Natural killer cell (primary cell): ENCODE results near the gene SAMD10. TPM values are rescaled to one million over a fixed set of nuclear protein-coding genes. Genes with fewer than 3 reads are reported as not detected.
"Not testable (repeated sequence)": the region's sequence is repeated elsewhere in the genome, so short reads cannot be mapped to it uniquely, and the experiment has no call there.

ENCODE experiments used
- ATAC-seq, 3 donors: fragments of 150-1000 bp in 2 of 3; fragments of 200-7000 bp in 1 of 3; cut with Tn5 transposase; 1 replicate in 1 of 3; 2 replicates in 2 of 3; pipeline ENCODE4 v1.10.0; 2021; ENCODE audit warnings: mild to moderate bottlenecking in 2 of 3, moderate library complexity in 2 of 3
- DNase-seq, 2 donors: peaks; one replicate each; pipeline versions ENCODE4 v3.0.0 to v3.0.0-alpha.2; 2013 to 2021; ENCODE audit warnings: mixed read lengths in 1 of 2
- H3K27ac ChIP-seq: one replicate; pipeline ENCODE4 v1.5.1; 2013; ENCODE audit warnings: mild to moderate bottlenecking, low read length
- H3K27me3 ChIP-seq: one replicate; pipeline ENCODE4 v1.6.1; 2013; ENCODE audit warnings: low read length; ENCODE audit not compliant: control insufficient read depth, insufficient read depth
- H3K36me3 ChIP-seq: one replicate; pipeline ENCODE4 v1.6.1; 2013; ENCODE audit warnings: low read length; ENCODE audit not compliant: control insufficient read depth, insufficient read depth
- H3K4me1 ChIP-seq: one replicate; pipeline ENCODE4 v1.6.1; 2013; ENCODE audit warnings: low read length; ENCODE audit not compliant: control insufficient read depth, insufficient read depth
- H3K4me3 ChIP-seq: one replicate; pipeline ENCODE4 v1.5.1; 2013; ENCODE audit warnings: low read length
- H3K9me3 ChIP-seq: one replicate; pipeline ENCODE4 v1.6.1; 2013; ENCODE audit warnings: low read length; ENCODE audit not compliant: control insufficient read depth, insufficient read depth
- H3K27ac Mint-ChIP-seq, 2 donors: one replicate each; pipeline ENCODE4 v1.8.0; 2022; ENCODE audit warnings: mild to moderate bottlenecking in 2 of 2, mixed read lengths in 2 of 2, moderate library complexity in 1 of 2
- H3K27me3 Mint-ChIP-seq, 2 donors: one replicate each; pipeline ENCODE4 v1.8.0; 2022; ENCODE audit warnings: low read depth in 2 of 2, mixed read lengths in 2 of 2
- H3K36me3 Mint-ChIP-seq: one replicate; pipeline ENCODE4 v1.8.0; 2022; ENCODE audit warnings: mixed read lengths
- H3K4me1 Mint-ChIP-seq, 2 donors: one replicate each; pipeline ENCODE4 v1.8.0; 2022; ENCODE audit warnings: mixed read lengths in 2 of 2
- H3K4me3 Mint-ChIP-seq: one replicate; pipeline ENCODE4 v1.8.0; 2022; ENCODE audit warnings: mild to moderate bottlenecking, moderate library complexity, mixed read lengths
- H3K9me3 Mint-ChIP-seq, 2 donors: one replicate each; pipeline ENCODE4 v1.8.0; 2022; ENCODE audit warnings: mixed read lengths in 2 of 2
- CTCF ChIP-seq: fragments of 200-600 bp; IDR thresholded peaks from one replicate; pipeline ENCODE4 v1.8.0; 2022; ENCODE audit warnings: antibody characterized with exemption
- WGBS: methylation state at CpG from one replicate; pipeline ENCODE4 v1.1.7; 2013; ENCODE audit warnings: missing lambda C conversion rate; ENCODE audit not compliant: insufficient coverage; 5-methylcytosine and 5-hydroxymethylcytosine counted together
- intact Hi-C: fragments of 100-400 bp; cut with micrococcal nuclease; formaldehyde crosslinking; loops from one replicate; pipeline ENCODE4 v1.14.2; 2022
- total RNA-seq, 4 donors: library from RNA; stranded (reverse); fragments of 120-200 nt in 1 of 4; gene quantifications; one replicate each; pipeline versions ENCODE4 v1.2.3 to v1.2.4, GENCODE V29; 2013 to 2022

Gene SAMD10
- total RNA-seq, 3 donors from 2014 or later (not counting 1 experiment from before 2014, with no cell fraction given): 15.2 to 22.3 (median 17.6) TPM

GRCh38 chr20:63931735-63932134, 47.7 kb downstream of the SAMD10 start:
- no peaks in the 10 kb centered on the region for H3K4me1 ChIP-seq
- no peaks in the 10 kb centered on the region for H3K27me3 ChIP-seq
- H3K27ac ChIP-seq: no peak overlapping the region
- H3K36me3 ChIP-seq: peaks cover 66% of the 10 kb centered on the region
- H3K4me1 Mint-ChIP-seq: peaks cover 0 to 11% of the 10 kb centered on the region in 2 donors
- no peaks in the 10 kb centered on the region for H3K9me3 Mint-ChIP-seq
- H3K36me3 Mint-ChIP-seq: no peaks in the 10 kb centered on the region
- no peak overlapping the region for H3K4me3 ChIP-seq
- TF ChIP-seq CTCF: no peak
- H3K27ac Mint-ChIP-seq: no peak overlapping the region
- no peaks in the 10 kb centered on the region for H3K27me3 Mint-ChIP-seq
- DNase-seq (no peak), ATAC-seq (no peak)
- H3K9me3 ChIP-seq: no peaks in the 10 kb centered on the region
- H3K4me3 Mint-ChIP-seq: no peak overlapping the region
- 97% methylated on average over 19 of the region's 19 CpGs for WGBS
- intact Hi-C loops: no loop called here

GRCh38 chr20:63930971-63931553, 48.4 kb downstream of the SAMD10 start:
- Histone ChIP-seq H3K4me3 (no peak overlapping the region), H3K27ac (no peak overlapping the region), H3K9me3 (no peaks in the 10 kb centered on the region), H3K36me3 (peaks cover 70% of the 10 kb centered on the region), H3K27me3 (no peaks in the 10 kb centered on the region), H3K4me1 (no peaks in the 10 kb centered on the region)
- H3K36me3 Mint-ChIP-seq: no peaks in the 10 kb centered on the region
- H3K4me1 Mint-ChIP-seq: peaks cover 0 to 18% of the 10 kb centered on the region in 2 donors
- no peak overlapping the region for H3K4me3 Mint-ChIP-seq
- no peaks in the 10 kb centered on the region for H3K27me3 Mint-ChIP-seq
- 96% methylated on average over 37 of the region's 37 CpGs for WGBS
- DNase-seq: no peak
- intact Hi-C loops: no loop called here
- TF ChIP-seq CTCF: no peak
- H3K9me3 Mint-ChIP-seq: no peaks in the 10 kb centered on the region
- ATAC-seq: no peak
- H3K27ac Mint-ChIP-seq: no peak overlapping the region

GRCh38 chr20:63929473-63929883, 50.0 kb downstream of the SAMD10 start:
- H3K4me3 ChIP-seq, H3K27ac ChIP-seq, H3K9me3 ChIP-seq, H3K4me1 ChIP-seq, H3K27ac Mint-ChIP-seq, ATAC-seq, H3K27me3 ChIP-seq, H3K36me3 Mint-ChIP-seq, DNase-seq, intact Hi-C loops, H3K9me3 Mint-ChIP-seq, H3K27me3 Mint-ChIP-seq, H3K4me3 Mint-ChIP-seq: not testable (repeated sequence)
- peaks cover 9 to 15% of the 10 kb centered on the region in 2 donors for H3K4me1 Mint-ChIP-seq
- peaks cover 55% of the 10 kb centered on the region for H3K36me3 ChIP-seq
- WGBS: 97% methylated on average over 31 of the region's 31 CpGs

GRCh38 chr20:63929071-63929470, 50.4 kb downstream of the SAMD10 start:
- ATAC-seq (no peak), DNase-seq (no peak)
- Mint-ChIP-seq H3K27ac (no peak overlapping the region), H3K27me3 (no peaks in the 10 kb centered on the region), H3K4me1 (peaks cover 9 to 11% of the 10 kb centered on the region in 2 donors), H3K36me3 (no peaks in the 10 kb centered on the region), H3K4me3 (no peak overlapping the region), H3K9me3 (no peaks in the 10 kb centered on the region)
- Histone ChIP-seq H3K9me3 (no peaks in the 10 kb centered on the region), H3K4me1 (no peaks in the 10 kb centered on the region), H3K27ac (no peak overlapping the region), H3K27me3 (no peaks in the 10 kb centered on the region), H3K36me3 (peaks cover 55% of the 10 kb centered on the region), H3K4me3 (no peak overlapping the region)
- intact Hi-C loops: no loop called here
- no peak for TF ChIP-seq CTCF
- 95% methylated on average over 26 of the region's 26 CpGs for WGBS
